ENCODE results near the gene ZMIZ1.

The ZMIZ1 gene

DNA sequence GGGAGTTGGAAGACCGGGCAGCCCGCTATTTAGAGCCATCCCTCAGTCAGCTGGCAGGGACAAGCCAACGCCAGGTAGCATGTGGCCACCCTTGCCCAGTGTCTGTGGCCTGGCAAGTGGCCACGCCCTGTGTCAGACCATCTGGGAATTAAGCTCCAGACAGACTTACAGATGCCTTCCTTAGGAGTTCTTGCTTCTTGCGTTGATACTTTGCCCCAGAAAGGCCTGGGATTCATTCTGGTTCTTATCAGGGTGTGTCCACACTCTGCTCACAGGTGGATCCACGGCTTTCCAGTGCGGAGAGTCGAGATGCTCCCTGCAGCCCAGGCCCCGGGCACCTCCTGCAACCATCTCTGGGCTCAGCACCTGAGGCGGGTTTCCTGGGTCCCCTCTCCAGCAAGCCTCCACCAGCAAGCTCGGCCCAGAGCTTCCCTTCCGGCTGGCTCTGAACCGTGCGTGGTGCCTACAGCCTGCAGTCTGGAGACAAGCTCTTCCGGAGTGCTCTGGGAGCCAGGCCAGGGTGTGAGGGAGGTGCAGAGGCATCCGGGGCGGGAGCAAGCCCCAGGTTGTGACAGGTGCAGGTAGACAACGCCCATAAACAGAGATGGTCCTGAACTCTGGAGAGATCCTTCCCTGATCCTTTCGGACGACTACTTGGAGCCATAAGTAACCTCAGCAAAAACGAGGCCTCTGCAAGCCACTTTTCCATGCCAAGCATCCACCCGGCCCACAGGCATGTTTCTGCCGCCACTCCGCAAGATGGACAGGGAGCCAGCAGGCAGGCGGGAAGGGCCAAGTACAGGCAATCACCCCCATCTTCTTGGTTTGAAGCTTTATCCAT lies 246.2 kb downstream of the ZMIZ1 start:
- DNase-seq: no peak

DNA sequence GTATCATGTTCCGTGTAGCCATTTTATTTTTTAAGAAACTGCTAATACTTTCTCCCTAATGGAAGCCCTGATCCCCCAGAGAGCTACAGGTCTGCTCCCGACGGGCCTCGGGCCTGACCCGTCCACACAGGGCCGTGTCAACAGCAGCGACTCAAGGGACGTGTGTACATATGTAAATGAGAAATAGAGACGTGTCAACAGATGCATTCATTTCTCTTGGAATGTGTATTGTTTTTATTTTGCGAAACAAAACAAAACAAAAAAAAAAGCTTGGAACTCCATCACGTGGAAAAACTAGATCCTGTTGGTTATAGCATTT lies 246.8 kb downstream of the ZMIZ1 start:
- no peak for DNase-seq

DNA sequence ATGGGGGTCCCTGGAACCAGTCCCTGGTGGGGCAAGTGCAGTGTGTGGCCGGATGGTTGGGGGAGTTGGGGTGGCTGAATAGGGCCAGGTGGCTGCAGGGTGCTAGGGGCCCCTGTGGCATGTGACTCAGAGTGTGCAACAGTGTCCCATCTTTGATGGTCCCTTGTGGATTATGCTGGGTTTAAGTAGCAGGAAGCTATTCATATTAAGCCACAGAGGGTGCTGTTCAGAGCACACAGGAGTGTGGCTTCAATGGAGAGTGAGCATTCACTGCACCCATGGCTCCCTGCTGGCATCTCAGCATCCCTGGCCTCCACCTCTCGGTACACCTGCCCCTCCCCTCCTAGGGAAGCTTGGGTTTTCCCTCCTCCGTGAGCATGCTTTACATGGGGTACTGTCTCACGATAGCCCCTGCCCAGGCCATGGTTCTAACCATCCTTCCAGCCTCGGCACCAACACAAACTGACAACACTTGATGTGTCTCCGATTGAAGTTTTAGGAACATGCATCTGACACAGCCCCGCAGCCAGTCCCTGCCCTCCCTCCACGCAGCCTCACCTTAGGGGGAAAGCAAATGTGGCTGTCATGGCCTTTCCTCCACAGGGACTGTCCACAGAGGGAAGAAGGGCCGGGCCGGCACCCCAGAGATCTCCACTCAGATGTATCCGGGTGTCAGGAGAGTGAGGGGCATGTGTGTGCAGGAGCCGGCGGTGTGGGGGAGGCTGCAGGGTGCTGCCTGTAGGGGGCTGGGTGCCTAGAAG lies 248.1 kb downstream of the ZMIZ1 start:
- DNase-seq: peak; percentile 25

DNA sequence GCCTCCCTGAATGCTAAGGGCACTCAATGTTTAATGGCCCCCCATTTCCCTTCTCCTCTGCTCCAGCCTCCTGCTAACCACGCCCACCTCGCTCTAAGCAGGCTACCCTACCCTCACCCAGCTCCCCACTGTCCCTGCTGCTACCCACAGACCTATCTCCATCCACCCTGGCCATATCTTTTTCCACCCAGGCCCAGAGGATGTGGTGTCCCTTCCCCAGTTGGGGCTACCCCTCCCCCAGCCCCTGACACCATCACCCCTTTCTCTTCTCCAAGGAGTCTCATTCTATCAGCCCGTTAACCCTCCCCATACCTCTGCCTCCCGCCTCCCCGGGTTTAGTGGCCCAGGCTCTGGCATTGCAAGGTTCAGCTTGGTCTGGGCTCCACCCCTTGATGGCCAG lies 249.6 kb downstream of the ZMIZ1 start:
- DNase-seq: no peak

DNA sequence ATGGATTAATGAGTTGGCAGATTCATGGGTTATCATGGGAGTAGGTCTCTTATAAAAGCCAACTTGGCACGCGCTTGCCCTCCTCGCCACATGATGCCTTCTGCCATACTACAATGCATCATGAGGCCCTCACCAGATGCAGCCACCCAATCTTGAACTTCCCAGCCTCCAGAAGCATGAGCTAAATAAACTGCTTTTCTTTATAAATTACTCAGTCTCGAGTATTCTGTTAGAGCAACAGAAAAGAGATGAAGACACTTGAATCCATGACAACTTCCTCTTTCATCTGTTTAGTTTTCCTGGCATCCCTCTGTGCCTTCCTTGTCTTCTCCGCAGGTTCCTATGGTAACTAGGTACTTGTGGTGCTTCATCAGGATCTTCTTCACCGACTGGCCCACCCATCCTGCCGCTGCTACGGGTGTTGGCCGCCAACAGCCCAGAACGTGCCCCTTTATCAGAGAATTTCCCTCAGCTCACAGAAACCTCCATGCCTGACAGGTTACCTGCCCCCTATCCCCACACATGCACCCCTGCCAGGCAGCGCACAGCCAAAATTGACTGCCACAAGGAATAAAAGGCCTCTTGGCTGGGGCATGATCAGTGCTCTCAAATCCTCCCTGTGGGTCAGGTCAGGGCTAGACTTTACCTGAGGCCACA lies 250.5 kb downstream of the ZMIZ1 start:
- no peak for DNase-seq

DNA sequence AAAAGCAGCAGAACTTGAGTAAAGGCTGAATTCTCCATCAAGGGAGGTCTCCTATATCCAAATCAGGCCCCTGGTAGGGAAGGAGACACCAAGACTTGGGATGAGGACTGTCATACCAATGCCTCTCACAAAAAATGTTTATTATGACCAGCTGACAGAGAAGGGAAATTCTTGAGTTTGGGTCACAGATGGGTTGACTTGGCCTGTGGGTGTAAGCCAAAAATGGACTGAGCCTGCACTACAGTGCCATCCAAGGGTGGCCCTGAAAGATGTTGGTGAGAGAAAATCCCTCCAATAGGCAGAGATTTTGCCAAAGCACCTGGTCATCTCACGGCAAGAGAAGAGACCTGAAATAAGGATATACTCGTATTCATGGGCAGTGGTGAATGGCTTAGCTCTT lies 251.6 kb downstream of the ZMIZ1 start:
- no peak for DNase-seq

DNA sequence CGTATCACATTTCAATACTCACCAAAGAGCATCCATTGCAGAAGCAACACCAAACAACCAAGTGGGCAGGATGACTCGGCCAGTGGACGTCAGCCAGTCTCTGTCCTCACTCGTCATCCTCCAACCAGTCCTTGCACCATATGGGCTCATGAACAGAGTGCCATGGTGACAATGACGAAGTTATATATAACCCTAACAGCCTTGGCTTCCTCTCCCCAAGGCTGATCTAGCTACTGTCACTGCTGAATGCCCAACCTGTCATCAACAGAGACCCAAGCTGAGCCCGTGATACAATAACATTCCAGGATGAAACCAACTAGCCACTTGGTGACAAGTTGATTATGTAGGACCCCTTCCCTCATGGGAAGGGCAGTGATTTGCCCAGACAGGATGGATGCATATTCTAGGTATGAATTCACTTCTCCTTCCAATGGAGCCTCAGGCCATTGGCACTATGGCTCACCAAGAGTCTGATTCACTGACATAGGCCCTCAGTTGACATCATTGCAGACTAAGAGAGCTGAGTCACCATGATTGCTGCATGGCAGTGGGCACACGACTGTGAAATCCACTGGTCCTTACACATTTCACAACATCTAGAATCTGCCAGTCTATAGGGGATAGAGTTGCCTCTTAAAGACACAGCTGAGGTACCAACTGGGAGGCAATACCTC lies 252.2 kb downstream of the ZMIZ1 start:
- DNase-seq: no peak

DNA sequence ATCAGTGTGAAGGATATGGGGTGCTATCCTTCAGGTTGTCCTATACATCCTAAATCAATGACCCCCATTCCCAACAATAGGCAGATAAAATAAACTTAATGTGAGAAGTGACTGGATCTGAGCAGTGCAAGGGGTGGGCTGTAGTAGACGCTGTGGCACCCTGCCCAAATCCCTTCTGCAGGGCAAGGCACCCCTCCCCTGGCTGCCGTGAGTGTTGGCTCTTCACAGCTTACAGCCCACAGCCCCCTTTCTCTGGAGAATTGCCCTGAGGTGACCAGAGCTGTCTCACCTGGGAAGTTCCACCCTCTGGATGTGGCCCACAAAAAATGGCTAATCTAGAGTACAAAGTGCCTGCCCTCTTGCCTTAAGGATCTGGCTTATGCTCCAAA lies 252.7 kb downstream of the ZMIZ1 start:
- no peak for DNase-seq

DNA sequence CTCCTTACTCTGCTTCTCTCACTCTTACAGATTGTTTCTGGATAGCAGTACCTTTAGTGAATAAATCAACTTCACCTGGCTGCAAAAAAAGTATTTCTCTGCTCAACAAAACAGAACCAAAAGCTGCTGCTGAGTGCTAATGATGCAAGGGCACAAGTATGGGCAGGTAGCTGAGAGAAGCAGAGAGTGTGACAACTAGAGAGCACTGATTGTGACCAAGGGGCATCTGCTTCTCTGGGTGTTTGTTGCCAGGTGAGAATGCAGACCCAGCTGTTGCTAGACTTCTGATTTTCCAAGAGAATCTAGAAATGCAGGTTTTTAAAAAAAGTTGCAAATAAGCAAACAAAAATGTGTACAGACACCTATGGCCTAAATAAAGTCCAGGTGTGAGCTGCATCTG lies 253.2 kb downstream of the ZMIZ1 start:
- no peak for DNase-seq

DNA sequence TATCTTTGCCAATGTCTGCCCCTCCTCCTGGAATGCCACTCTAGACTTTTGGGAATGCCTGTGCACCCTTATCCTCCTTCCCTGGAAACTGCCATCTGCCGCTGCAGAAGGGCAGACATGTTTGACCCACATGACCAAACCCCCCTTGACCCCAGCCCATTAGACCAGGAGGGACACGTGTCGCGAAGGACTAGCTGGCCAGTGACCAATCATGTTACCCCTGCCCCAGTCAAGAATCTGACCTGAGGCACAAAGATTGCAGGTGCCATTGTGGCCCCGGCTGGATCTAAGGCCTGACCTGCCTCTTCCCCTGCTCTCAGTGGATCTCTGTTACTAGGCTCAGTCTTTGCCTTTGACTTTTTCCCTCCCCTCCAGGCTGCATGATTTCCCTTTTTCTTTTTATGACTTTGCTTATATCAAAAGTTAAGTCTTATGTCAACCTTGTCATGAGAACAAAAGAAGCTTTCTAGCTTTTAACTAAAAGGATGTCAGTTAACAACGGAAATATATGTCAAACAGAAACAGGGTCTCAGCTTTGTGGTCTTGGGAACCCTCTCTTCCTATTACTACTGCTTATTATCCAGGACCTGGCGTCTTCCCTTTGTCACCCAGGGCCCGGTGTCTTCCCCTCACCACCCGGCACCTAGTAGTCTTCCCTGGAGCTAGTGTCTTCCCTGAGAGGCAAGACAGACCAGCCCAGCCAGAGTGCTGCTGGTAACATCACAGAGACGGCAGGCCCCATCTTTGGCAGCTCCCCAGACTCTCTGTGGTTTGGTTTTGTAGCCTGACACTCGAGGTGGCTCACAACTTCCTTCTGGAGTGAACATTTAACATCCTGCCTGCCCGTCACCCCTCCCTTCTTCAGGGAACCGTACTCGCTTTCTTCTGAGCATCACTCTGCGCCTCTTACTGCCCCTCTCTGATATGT lies 254.1 kb downstream of the ZMIZ1 start:
- DNase-seq: no peak

DNA sequence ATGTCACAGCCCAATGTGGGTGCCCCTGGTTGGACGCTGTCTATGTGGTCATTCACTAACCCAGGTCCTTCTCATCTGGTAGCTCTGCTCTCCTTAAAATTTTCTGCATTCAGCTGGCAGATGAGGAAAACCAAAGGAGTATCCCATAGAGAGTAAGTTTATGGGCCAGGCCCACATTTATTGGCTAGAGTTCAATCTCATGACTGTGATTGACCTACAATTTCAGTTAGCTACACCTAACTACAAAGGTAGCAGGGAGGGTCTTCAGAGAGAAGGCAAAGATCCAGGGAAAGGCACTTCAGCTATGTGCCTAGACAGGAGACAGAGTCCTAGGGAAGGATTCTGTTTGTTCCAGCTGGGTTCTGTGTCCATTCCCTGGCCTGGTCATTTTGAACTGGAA lies 254.8 kb downstream of the ZMIZ1 start:
- no peak for DNase-seq

DNA sequence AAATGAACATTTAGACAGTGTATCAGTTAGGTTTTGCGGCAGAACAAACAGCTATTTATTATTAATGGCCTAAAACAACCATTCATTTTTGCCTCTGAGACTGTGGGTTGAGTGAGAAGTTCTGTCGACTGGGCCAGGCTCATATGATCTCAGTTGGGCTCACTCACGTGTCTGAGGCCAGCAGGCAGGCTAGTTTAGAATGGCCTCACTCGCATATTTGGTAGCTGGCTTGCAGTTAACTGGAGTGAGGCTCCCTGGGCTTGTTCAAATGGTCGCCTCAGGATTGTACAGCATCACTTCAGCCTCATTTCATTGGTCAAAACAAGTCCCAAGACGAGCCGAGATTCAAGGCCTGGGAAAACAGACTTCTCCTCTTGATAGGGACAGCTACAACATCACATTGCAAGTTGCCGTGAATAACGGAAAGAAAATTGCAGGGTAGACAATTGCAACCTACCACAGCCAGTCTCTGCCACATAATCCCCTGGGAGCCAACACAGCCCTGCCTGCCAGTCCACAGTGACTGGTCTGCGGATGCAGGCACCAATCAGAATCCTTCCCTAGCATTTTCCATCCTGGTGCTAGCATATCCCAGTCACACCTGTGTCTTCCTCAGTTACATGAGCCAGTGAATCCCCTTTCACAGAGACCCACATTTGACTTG lies 255.4 kb downstream of the ZMIZ1 start:
- DNase-seq: no peak

DNA sequence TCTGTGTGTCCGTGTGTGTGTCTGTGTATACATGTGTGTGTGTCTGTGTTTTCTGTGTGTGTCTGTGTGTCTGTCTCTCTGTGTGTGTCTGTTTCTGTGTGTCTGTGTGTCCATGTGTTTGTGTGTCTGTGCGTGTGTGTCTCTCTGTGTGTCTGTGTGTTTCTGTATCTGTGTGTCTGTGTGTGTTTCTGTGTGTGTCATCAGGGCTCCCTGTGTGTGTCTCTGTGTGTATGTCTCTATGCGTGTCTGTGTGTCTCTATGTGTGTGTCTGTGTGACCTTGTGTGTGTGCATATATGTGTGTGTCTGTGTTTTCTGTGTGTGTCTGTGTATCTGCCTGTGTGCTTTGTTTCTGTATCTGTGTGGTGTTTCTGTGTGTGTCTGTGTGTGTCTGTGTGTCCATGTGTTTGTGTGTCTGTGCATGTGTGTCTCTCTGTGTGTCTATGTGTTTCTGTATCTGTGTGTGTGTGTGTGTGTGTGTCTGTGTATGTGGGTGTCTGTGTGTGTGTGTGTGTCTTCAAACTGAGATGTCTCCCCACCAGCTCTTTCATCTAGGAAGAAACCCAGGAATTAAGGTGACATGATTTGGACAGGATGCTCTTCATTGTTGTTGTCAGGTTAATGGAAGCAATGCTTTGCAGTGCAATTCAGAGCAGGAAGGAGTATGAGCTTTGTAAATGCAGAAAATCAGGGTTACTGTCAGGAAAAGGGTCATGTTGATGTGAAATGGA lies 257.8 kb downstream of the ZMIZ1 start:
- DNase-seq: no peak

DNA sequence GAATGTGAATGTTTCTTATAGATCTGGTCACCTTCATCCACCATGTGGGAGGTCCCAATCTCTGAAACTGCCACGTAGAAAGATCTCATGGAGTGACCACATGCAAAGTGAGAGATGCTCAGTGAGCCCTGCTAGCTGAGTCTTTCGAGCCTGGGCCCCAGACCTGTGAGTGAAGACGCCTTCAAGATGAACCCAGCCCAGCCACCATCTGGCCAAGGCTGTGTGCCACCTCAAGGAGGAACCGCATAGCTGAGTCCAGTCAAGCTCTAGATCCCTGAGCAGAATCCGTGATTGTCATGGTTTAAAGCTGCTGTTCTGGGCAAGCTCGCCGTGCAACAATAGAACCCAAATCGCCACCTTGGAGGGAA lies 258.3 kb downstream of the ZMIZ1 start:
- DNase-seq: no peak

DNA sequence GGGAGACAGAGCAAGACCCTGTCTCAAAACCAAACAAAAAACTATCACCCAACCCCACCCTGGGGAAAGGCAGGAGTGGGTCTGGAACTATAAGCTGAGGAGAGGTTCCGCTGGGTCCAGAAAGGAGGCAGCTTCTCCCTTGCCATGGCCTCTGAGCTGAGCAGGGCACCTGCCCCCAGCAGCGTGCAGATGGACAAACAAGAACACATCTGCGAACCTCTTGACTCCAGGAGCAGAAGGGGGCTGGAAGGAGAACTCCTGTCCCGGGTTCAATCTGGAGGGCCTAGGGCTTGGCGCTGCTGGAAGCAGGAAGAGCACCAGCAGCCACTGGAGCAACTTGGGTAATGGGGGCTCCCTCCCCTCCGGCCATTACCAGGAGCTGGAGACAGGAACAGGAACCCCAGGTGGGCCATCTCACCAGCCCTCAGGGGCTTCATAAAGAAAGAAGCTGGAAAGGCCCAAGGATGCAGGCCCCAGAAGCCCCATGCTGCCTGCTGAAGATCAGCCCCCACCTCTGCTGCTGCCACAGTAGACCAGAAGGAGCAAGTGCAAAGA lies 259.5 kb downstream of the ZMIZ1 start:
- no peak for DNase-seq

DNA sequence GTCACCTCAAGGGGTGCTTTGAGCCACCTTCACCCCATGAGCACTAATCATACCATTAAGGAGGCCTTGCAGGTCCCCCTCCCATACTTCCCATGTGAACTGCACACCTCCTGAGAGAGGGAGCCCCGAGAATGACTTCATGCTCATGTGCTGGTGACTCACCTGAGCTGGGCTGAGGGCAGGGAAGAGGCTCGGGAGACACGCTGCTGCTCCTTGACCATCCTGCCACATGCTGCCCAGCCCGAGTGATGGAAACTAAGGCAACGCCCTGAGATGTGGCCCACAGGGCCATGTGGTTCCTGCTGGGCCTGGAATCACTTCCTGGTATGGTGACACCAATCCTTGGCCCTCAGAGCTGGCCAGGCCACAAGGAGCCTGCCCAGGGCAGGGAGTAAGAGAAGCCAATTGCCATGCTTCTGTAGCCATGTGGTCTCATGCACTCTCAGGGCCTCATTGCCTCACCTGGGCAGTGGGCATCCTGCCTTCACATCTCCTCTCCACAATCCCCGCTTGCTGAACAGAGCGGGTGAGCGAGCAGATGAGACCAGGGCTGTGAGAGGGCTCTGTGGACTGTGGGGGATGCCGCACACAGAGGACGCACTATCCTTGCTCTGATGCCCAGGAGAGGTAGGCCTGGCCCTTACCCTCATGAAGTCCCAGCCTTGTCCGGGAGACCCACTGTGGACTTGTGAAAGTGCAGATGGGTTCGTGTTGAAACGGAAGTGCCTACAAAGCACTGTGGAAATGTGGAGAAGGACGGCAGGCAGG lies 260.2 kb downstream of the ZMIZ1 start:
- no peak for DNase-seq

DNA sequence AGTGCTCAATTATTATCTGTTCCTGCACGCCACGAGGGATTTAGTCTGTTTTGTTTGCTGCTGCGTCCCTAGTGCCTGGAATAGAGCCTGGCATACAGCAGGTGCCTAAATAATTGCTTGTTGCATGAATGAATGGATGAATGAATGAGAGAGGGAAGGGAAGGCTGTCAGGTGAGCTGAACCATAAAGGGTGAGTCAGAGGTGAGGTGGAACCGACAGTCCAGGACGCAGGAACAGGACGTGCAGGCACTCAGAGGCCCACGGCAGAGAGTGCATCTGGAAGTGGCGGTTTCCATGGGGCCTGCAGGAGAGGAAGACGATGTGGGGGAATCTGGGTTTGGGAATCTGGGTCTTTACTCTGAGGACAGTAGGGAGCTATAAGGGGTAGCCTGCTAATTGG lies 260.8 kb downstream of the ZMIZ1 start:
- no peak for DNase-seq

DNA sequence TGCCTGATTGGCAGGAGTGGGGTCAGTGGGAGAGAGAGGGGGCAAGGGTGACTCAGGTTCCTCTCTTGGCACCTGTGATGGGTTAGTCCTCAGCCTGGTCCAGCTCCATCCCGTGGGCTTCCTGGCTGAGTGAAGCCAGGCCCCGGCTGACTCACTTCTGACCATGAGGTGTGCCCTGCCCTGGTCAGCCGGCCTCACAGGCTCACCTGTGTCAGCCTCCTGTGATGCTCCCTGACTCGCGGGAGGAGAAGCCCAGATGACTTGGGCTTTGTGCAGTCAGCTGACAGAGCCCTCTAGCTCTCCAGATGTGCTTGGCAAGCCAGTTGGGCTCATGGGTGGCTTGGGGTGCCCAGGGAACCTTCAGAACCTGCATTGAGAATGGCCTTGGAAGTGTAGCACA lies 262.5 kb downstream of the ZMIZ1 start:
- no peak for DNase-seq

DNA sequence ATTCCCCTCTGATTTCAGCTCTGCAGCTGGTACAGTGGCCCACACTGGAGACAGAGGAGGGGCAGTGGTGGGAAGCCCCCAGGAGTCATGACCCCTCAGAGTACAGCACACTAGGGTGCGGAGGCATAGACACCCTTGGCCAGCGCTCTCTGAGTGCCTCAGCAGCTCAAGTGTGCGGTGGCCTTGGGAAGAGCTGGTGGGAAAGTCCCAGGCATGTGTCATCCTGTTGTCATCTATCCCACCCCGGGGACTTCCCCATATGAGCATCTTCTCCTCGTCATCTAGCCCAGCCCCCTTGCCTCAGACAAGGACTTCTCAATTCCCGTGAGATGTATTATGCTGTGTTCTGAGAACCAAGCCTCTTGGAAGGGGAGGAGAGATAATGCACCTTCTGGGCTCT lies 262.9 kb downstream of the ZMIZ1 start:
- no peak for DNase-seq
